C4-2B (cell line): ENCODE results near the gene AUH.
A peak's percentile ranks its signal among the peaks of the same experiment; 100 is the strongest.

ENCODE experiments used
- H3K27ac ChIP-seq: fragments of 450-650 bp; 2 replicates; pipeline ENCODE4 v1.5.1; 2017
- ZFX ChIP-seq: fragments of 450-650 bp; IDR thresholded peaks from 2 replicates; pipeline ENCODE4 v1.6.1; 2017
- TF ChIP-seq, protein P1 (sequence below): fragments of 450-650 bp; conservative IDR thresholded peaks from 2 replicates; pipeline ENCODE4 v1.5.1; 2017; ENCODE audit warnings: mild to moderate bottlenecking

The AUH gene

DNA sequence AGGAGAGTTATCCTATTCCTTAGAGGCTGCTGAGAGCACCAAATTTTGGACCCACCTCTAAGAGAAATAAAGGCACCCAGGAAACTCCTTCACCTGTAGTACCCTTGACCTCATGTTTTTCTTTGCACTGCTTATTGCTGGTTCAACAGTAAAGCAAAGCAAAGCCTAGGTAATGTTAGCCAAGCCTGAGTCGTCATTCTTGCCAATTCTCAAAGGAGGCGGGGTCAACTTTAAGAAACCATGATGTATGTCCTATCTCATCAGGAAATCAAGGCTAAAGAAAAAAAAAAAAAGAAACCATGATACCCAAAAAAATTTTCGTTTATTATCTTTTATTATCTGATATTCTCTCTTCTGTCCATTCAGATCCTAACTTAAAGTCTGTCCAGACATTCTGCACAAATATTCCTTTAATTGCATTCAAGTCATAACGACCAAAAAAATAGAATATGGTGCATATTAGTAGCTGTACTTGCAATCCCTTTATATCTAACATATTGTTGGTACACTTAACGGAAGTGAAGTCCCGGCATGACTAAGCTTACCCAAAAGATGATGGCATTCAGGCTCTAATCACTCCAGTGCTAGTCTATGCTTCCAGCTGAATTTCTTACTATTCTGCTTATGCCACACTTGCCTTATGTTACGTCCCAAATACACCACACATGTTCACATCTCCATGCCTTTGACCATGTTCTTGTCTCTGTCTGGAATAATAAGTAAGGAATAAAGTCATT lies 1.8 kb downstream of the AUH start:
- TF ChIP-seq, protein P1, sequence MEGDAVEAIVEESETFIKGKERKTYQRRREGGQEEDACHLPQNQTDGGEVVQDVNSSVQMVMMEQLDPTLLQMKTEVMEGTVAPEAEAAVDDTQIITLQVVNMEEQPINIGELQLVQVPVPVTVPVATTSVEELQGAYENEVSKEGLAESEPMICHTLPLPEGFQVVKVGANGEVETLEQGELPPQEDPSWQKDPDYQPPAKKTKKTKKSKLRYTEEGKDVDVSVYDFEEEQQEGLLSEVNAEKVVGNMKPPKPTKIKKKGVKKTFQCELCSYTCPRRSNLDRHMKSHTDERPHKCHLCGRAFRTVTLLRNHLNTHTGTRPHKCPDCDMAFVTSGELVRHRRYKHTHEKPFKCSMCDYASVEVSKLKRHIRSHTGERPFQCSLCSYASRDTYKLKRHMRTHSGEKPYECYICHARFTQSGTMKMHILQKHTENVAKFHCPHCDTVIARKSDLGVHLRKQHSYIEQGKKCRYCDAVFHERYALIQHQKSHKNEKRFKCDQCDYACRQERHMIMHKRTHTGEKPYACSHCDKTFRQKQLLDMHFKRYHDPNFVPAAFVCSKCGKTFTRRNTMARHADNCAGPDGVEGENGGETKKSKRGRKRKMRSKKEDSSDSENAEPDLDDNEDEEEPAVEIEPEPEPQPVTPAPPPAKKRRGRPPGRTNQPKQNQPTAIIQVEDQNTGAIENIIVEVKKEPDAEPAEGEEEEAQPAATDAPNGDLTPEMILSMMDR = no peak
- TF ChIP-seq ZFX = no peak
- no peak overlapping the region for H3K27ac ChIP-seq

DNA sequence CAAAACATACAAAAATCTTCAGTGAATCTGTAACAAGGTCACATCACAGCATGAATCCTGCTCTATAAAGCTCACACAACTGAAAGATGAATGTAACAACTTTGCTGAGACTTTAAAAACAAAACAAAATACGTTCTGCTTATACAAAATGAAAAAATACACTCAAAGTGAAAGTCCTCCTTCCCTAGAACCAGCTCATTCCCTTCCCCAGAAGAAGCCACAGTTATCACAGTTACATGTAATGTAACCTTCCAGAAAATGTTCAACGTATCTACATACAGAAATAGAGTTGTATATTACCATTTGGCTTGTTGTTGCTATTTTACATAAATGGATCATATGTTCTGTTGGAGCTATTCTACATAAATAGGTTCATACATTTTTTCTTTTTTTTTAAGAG lies 2.6 kb downstream of the AUH start:
- no peak for TF ChIP-seq ZFX
- TF ChIP-seq, protein P1 = no peak
- no peak overlapping the region for H3K27ac ChIP-seq

DNA sequence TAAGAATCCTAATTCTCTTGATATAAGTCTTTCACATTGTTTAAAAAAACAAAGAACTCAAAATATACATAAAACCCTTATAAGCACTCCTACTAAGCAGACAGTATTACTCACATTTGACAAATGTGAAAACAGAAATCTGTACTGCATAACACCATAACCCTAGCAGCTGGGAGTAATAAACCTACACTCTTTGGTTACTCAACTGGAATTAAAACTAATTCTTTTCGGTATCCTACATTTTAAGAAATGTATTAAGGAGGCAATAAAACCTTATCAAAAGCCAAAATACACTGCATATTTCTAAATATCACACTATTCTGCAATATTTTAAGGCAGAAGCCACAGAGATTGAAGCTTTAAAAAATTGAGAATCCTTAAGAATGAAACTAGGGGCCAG lies 6.8 kb downstream of the AUH start:
- peak overlapping the region; percentile 63 for H3K27ac ChIP-seq
- no peak for TF ChIP-seq ZFX
- TF ChIP-seq, protein P1 = no peak

DNA sequence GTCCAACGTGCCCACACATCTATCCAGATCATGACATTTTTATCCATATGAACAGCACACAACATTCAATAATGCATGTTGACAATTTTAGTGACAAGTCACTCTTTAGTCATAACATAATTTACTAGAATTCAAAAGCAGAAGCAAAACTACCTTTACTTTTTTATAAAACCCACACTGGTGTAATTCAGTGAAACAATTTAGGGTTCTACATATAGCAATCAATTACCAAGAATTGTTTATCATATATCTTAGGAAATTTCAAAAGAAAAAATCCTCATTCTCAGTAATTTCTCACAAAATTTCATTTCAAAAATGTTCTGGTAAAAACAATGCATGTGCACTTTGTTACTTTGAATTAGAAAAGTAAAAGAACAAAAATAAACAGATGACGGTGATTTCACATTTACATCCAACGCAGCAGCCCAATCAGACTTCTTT lies 12.6 kb downstream of the AUH start:
- no peak for TF ChIP-seq ZFX
- TF ChIP-seq, protein P1 = no peak
- no peak overlapping the region for H3K27ac ChIP-seq

DNA sequence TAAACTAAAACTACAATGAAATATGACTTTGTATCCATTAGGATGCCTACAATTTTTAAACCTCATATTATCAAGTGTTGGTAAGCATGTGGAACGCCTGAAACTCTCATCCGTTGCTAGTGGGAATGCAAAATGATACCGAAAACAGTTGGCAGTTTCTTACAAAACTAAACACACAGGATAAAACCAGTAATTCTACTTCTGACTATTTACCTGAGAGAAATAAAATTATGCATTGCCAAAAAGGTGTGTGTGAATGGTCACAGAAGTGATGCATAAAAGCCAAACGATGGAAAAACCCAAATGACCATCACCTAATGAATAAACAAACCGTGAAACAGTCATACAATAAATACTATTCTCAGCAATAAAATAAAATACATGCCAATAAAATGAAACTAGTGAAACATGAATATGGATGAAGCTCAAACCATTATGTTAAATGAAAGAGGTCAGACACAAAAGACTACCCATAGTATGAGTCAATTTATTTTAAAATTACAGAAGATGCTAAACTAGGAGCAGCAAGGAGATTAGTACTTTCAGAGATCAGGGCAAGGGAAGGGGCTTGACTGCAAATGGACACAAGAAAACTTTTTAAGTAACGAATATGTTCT lies 13.4 kb downstream of the AUH start:
- no peak overlapping the region for H3K27ac ChIP-seq
- TF ChIP-seq ZFX = no peak
- TF ChIP-seq, protein P1 = no peak

DNA sequence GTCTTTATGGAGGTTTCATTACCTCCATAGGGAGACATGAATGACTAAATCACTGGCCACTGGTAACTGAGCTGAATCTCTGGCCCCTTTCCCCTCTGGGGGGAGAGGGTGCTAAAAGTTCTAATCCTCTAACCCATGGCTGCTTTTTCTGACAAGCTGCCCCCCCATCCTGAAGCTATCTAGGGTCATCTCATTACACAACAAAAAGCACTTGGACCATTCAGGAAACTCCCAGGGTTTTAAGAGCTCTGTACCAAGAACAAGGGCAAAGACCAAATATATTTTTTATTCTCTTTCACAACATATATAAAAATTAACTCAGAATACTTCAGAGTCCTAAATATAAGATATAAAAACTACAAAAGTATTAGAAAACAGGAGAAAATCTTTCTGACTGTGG lies 14.3 kb downstream of the AUH start:
- peak overlapping the region; percentile 29; the same call in 1 of the 2 replicates for H3K27ac ChIP-seq
- no peak for TF ChIP-seq ZFX
- TF ChIP-seq, protein P1 = no peak

DNA sequence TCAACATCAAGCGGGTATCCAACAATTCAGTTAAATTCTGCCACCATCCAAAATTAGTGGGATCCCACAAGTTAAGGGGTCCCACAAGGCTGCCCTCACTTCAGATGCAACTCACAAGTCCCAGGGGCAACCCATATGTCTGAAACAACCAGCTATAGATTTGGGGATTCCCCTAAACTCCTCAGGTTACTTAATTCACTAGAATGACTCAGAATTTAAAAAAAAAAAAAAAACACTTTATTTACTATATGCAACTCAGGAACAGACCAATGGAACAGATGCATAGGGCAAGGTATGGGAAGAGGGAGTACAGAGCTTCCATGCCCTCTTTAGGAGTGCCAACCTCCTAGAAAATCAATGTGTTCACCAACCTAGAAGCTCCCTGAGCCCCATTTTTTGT lies 15.1 kb downstream of the AUH start:
- peak overlapping the region; percentile 29; the same call in 1 of the 2 replicates for H3K27ac ChIP-seq
- TF ChIP-seq ZFX = no peak
- TF ChIP-seq, protein P1 = no peak
